Central memory CD4-positive, alpha-beta T cell (primary cell): ENCODE results near the gene G3BP1.
"Not testable (repeated sequence)": the region's sequence is repeated elsewhere in the genome, so short reads cannot be mapped to it uniquely, and the experiment has no call there.

Experiments used
- DNase-seq: peaks from one replicate; pipeline ENCODE4 v3.0.0; 2022

The G3BP1 gene

DNA sequence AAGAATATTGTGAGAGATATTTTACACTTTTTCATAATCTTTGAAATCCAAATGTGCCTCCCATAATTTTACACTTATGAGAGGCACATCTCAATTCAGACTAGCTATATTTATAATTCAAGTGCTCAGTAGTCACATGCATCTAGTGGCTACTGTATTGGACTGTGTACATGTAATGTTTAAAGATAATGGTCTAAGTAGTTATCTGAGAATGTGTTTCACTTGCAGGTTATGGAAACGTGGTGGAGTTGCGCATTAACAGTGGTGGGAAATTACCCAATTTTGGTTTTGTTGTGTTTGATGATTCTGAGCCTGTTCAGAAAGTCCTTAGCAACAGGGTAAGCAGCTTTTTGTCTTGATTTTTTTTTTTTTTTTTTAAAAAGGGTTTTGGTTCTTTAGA is 28.8 kb downstream of the G3BP1 start:
- no peak for DNase-seq

DNA sequence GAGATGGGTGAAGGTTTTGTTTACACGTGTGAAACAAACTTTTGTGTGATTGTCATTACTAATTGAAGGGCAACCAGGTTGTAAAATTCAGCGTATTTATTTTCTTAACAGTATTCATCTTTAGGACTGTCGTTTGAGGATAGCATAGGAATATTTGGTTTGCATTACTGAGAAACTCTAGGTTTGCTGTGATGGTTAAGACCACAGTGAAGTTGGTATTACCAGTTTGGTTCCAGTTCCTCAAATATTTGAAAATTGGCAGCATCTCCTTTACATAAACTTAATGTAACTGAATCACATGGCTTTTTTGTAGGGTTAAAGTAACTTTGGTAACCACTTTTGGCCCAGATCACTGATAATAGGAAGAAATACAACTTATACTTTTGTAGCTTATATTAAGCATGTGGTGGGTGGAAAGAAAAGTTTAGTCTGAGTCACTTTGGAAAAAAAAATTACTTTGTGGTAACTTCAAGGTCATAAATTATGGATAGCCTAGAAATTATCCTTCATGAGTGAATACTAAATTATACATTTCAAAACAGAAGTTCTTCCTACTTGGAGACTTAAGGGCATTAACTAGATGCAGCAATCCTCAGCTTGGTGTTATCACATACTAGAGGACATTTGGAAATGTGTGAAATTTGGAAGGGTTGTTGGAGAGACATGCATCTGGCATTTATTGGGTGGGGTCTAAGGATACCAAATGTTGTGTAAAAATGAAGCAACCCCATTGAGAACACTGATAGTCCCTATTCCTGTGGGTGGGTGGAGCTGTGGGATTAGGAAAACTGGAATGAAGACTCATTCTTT is 33.9 kb downstream of the G3BP1 start:
- no peak for DNase-seq

DNA sequence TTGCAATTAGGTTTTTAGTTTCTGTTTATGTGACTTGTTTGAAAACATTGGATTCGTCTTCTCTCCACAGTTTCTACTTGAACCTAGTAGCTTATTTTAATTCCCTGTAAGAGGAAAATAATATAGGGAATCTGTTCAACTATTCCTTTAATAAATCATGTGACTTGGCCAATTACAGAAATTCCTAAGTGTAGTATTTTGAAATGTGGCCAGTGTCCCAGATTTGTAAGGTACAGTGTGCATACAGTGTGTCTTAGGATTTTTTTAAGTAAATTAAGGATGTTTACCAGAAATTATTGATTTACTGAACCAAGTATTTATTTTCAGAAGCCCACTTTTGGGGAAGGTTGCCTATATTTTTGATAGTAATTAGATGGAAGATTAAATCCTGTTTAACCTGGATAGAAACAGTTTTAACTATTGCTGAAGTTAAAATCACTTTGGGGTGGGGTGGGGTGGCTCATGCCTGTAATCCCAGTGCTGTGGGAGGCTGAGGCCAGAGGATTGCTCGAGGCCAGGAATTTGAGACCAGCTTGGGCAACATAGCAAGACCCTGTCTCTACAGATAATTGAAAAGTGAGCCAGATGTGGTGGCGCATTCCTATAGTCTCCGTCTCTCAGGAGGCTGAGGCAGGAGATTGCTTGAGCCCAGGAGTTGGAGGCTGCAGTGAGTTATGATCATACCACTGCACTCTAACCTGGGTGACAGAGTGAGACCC is 36.9 kb downstream of the G3BP1 start:
- no peak for DNase-seq

DNA sequence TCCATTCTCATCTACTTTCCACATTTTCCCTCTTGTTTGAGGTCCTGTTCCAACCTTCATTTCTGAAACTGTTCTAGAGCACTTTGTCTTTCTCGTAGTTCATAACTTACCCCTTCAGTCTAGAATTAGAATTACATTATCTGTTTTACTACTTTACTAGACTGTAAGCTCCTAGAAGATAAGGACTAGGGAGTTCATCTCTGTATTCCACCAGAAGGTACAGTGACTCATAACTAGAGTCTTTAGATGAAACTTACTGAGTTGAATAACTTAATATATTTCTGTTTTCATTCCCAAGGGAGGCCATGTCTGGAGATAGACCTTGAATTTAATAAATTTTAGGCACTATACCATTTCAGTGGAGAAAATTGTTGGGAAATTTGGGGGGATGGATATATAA is 38.7 kb downstream of the G3BP1 start:
- no peak for DNase-seq

DNA sequence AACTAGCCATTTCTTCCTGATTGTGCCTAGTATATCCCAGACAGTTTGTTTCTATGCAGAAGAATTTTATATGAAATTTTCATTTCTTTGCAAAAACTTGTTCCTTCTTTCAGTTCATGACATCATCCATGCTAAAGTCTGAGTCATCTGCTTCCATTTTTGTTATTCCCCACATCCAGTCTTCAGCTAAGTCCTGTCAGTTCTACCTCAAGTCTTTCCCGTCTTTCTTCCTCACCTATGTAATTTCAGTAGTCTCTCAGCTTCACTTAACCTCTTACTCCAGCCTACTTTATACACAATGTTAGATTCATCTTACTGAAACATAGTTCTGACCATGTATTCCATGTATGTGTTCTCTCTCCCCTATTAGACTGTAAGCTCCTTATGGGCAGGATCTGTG is 39.1 kb downstream of the G3BP1 start:
- no peak for DNase-seq

DNA sequence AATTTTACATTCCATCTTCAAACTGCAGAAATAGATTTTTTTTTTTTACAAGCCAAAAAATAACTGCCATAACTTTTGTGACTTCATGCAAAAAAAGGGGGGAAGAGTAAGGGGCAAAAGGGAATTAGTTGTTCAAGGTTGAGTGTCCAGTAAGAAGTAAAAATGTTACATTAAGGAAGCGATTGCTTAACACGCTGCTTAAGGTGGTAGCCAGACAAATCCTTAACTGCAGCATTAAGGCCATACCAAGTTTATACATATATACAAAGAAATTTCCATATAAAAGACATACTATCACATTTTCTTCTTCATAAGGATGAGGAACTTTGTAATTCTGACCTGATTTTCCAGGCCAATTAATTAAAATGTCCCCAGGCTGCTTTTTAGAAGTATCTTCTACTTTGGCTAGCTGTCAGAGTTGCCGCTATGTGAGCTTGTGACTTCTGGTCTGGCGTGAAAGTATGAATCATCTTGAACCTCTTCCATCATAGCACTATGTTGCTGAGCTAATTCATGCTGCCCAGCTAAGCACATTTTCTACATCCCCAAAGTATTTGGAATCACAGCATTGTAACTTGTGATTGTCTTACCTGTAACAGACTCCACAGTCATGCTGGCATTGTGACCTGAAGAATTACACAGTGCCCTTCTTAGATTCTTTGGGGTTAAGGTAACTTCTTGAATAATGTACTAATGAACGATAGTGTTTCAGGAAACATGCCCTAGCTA is 40.0 kb downstream of the G3BP1 start:
- DNase-seq, result no peak

DNA sequence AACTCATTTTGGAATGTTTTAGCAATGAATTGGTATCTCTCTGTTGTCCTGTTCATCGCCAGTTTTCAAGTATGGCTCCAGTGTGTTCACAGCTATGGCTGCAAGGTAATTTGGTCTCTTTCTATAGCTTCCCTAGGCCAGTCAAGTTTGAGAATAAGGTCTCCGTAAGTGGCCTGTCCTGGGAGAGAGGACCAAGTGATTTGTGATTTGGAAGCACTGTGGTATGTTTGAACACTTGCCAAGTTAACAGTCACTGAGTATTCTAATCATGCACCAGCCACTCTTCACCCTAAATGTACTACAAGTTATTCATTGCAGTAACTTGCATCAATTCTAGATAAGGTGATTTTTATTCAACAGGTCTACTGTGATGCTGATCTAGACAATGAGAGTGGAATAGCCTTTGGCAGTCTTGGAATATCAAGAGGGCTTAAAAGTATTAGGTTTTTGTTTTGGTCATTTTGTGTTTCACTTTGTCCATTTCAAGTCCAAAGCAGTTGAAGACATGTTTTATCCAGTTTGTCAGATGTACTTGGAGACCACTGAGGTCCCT is 41.1 kb downstream of the G3BP1 start:
- no peak for DNase-seq

DNA sequence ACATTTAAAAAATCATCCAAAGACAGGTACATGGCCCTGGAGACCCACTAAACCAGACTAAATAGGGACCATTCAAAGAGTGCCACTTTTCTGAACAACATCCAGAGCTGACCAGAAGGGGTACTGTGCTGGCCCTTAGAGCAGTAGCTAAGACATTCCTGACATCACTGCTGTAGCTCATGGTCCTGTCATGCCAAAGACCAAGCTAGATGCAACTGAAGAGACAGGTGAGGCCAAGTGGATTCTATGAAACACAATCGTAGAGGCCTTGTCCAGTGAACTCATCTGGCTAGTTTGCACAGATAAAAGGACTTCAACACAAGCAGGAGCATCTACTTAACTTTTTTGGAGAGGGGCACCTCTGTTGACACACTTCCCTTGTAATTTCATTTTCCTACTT is 43.3 kb downstream of the G3BP1 start:
- DNase-seq, result no peak

DNA sequence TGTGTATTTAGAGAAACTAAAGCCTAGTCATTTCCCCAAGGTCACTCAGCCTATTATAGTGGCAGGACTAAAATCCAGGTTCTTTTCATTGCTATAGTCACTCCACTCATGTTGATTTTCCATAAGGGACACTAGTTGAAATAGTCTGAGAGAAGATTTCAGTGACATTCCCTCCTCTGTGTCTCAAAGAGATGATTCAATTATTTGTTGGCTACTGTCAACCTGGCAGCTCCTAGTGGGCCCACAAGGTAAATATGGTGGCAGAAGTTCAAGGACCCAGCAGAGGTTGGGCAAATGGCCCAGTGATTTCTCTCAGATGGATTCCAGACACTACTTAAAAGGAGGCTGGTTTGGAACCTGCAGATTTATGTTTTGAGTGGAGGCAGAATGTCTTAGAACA is 48.1 kb downstream of the G3BP1 start:
- no peak for DNase-seq

DNA sequence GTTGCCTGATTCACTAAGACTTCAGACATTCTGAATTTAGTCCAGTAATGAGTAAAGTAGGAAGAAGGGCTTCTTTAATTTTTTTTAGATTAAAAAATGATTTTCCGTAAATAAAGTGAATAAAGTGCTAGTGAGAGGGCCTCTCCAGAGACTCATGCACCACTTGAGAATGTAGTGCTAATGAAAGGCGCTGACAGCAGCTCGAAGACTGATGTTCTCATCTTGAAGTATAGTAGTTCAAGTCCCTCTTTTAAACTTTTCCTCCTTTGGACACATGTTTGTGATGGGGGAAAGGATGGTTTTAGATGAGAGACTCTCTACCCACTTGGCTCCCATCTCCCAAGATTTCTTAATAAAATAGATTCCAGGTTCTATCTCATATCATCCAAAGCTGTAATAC is 48.5 kb downstream of the G3BP1 start:
- DNase-seq, result no peak

DNA sequence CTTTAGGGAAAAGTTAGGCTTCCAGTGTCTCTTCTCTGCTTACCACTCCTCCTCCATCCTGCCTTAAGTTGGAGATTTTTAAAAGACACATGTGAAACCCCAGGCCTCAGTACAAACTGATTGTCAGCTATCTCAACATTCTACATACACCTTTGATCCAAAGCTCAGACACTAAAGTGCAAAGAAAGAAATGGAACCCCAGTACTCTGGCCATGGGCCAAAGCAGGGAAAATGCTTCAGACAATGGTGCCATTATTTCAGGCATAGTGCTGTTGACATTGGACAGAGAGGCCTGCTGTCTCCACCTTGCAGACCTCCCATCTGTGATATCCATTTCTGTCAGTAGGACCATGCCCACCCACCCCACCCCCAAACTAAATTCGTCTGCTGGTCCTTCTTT is 49.1 kb downstream of the G3BP1 start:
- DNase-seq, result no peak

DNA sequence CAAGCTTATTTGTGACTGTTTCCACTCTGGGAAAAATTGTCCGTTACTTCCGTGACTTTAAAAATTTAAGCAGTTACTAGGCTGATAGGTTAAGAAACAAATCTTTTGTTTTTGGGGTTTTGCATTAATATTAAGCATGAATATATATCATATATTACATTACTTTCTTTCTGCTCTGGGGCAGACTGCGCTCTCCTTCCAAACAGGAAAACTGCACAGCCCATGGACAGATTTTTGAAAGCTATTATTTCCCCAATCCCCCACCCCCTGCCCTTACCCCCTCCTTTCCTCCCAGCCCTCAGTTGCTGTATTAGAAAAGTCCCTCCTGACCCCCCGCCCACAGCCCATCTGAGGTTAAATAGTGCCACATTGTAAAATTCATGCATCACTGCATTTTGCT is 50.4 kb downstream of the G3BP1 start:
- DNase-seq, result no peak

DNA sequence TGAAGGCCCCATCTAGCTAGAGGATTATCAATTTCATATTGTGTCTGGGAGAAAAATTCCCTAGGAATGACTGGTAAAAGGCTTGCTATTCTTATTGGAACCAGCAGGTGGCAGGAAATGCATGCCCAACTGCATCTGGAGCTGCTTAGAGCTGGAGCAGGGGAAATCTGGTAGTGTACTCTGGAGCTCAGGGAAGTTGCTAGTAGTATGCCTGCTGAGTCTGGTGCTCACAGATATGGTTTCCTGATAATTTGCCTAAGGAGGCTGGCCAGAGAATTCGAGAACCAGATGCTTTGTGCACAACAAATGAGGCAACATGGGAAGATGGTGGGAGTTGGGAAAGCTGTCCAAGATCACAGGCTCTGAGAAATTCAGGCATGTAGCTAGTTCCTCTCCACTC is 53.7 kb downstream of the G3BP1 start:
- DNase-seq, result peak; percentile 22

DNA sequence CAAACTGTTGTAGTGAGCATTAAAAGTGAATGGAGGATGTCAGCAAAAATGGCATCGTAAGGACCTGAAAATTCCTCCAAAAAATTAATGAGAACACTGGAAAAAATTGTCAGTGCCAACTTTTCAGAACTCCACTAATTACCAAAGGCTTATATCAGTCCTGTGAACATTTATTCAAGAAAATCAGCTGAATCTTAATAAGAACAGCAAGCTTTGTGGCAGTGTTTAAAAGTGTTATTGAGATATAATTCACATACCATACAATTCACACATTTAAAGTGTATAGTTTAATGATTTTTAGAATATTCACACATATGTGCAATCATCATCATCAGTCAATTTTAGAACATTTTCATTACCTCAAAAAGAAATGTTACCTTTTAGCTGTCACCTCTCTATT is 57.6 kb downstream of the G3BP1 start:
- no peak for DNase-seq

DNA sequence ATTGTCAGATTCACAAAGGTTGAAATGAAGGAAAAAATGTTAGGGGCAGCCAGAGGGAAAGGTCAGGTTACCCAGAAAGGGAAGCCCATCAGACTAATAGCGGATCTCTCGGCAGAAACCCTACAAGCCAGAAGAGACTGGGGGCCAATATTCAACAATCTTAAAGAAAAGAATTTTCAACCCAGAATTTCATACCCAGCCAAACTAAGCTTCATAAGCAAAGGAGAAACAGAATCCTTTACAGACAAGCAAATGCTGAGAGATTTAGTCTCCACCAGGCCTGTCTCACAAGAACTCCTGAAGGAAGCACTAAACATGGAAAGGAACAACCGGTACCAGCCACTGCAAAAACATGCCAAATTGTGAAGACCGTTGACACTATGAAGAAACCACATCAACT is 61.1 kb downstream of the G3BP1 start:
- DNase-seq, result not testable (repeated sequence)

DNA sequence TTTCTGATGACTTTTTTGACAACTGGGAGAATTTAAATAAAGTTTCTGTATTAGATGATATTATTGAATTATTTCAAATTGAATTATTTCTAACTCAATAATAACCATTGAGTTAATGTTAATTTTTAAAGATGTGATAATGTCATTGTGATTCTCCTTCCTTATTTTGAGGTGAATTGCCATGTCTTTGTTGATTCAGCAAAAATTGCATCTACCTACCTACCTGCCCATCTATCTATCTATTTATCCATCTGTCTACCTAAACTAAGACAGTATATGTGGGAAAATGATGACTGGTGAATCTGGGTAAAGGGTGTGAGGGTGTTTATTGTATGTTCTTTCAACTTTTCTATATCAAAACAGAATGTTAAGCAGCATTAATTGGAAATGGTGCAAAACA is 75.0 kb downstream of the G3BP1 start:
- DNase-seq, result no peak

DNA sequence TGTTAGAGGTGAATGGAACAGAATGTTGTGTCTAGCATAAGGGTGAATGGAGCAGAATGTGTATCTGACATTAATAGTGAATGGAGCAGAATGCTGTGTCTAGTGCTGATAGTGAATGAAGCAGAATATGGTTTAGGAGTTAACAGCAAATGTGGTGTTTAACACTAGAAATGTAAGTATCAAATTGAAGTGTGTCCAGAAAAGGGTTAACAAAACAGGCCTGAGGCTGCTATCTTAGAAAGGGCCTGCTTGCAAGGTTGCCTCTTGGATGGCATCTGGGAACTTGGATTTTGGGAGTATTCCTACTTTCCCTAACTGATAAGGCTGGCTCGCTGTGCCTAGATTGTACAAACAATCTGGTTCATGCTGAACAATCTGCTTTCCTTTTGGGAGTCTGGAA is 76.1 kb downstream of the G3BP1 start:
- DNase-seq, result no peak

DNA sequence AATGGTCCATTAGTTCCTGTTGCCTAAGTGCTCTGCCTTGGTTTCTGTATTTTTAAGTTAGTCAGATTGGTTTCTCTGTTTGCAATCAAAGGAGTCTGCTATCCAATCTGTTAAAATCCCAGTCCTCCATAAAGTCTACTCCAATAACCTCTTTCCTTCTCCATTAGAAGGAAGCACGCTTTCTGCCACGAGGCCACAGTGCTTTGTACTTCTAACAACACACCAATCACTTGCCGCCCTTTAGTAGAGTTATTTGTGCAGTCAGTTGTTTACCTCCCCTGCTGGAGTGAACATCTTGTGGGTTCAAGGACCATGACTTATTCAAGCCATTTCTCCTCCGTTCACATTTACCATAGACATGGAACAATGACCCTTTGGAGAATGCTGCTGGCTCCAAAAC is 83.9 kb downstream of the G3BP1 start:
- DNase-seq, result no peak

DNA sequence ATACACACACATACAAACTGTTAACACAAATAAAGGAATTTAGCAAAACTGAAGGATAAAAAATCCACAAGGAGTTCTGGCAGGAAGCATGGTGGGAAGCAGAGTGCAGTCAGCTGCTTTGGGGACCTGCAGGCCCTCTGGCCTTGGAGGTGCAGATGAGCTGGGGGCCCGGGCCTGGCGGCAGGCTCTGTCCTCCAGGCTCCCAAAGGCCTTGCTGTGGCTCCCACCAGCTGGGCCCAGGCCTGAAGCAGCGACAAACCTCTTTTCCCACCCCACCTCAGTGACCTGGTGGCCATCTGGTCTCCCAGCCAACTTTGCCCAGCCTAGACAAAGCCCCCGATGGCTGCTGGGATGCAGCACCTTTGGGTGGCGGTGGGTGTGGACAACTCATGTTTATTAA is 85.1 kb downstream of the G3BP1 start:
- no peak for DNase-seq

DNA sequence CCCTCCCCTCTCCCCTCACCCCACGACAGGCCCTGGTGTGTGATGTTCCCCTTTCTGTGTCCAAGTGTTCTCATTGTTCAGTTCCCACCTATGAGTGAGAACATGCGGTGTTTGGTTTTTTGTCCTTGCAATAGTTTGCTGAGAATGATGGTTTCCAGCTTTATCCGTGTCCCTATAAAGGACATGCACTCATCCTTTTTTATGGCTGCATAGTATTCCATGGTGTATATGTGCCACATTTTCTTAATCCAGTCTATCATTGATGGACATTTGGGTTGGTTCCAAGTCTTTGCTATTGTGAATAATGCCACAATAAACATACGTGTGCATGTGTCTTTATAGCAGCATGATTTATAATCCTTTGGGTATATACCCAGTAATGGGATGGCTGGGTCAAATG is 89.1 kb downstream of the G3BP1 start:
- not testable (repeated sequence) for DNase-seq
